ENCODE measurements around the gene SIGLECL1. TPM values are rescaled to one million over a fixed set of nuclear protein-coding genes. Genes with fewer than 3 reads are reported as not detected.

SIGLECL1 gene
- polyA plus RNA-seq, 1 donor from 2014 or later, result not detected

DNA sequence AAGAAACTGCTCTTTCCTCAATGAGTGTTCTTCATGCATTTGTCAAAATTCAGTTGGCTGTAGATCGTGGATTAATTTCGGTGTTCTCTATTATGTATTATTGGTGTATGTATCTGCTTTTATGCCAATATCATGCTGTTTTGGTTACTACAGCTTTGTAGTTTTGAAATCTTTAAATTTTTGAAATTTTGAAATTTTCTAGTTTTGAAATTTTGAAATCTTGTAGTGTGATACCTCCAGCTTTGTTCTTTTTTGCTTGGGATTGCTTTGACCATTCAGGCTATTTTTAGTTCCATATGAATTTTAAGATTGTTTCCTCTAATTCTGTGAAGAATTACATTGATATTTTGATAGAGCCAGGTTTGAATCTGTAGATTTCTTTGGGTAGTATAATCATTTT, 22.9 kb upstream of the SIGLECL1 start:
- Mint-ChIP-seq H3K4me1 (no peaks in the 10 kb centered on the region), H3K36me3 (no peaks in the 10 kb centered on the region), H3K27ac (no peak overlapping the region), H3K9me3 (peaks cover 0 to 4% (median 4%) of the 10 kb centered on the region in 3 donors), H3K27me3 (peaks cover 21% of the 10 kb centered on the region), H3K4me3 (no peak overlapping the region)

DNA sequence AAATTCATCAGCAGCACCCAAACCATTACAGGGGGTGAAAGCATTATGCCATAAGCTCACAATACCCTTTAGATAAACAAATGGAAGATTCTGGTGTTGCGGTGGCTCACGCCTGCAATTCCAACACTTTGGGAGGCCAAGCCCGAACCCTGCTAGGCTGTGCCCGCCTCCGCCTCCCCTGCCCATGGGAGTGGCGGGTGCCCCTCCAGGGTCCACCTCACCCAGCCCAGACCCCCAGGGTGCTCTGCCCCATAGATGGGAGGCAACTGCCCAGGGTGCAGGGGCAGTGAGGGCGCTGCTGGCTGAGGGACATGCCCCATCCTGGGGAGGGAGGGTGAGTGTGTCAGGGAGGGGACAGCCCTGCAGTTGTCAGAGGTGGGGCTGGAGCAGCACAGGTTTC, 10.0 kb upstream of the SIGLECL1 start:
- Mint-ChIP-seq H3K4me3 (no peak overlapping the region), H3K36me3 (peaks cover 3% of the 10 kb centered on the region), H3K4me1 (no peaks in the 10 kb centered on the region), H3K27me3 (peaks cover 11% of the 10 kb centered on the region), H3K27ac (no peak overlapping the region), H3K9me3 (peaks cover 0 to 2% (median 0%) of the 10 kb centered on the region in 3 donors)

DNA sequence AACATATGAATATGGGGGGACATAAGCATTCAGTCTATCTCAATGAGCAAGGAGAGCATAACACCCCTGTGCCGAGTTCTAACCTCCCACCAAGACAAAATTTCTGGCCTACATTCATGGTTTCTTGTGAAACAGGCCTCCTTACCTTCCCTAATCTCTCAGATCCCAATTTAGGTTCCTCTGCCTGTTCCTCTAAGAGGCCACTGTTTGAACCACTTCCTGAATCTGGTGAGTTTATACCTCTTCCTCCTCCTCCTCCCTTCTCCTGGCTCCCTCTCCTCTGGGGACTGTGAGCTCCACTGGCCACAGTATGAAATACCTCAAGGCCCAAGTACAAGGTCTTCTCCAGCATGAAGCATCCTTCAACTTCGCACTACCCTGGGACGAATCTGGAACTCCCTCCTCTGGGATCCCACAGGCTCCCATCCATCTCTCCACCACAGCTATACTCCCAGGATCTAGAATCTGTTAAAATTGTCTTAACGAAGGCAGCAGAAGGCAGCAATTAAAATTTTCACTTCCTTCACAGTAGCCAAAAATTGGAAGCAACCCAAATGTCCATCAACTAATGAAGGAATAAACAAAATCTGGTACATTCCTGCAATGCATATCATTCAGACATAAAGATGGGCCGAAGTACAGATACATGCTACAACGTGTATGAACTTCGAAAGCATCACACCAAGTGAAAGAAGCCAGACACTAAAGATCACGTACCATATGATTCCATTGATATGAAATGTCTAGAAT, 7.8 kb upstream of the SIGLECL1 start:
- H3K27me3 Mint-ChIP-seq, result peaks cover 16% of the 10 kb centered on the region
- no peak overlapping the region for H3K4me3 Mint-ChIP-seq
- H3K27ac Mint-ChIP-seq, result no peak overlapping the region
- peaks cover 5% of the 10 kb centered on the region for H3K36me3 Mint-ChIP-seq
- no peaks in the 10 kb centered on the region for H3K4me1 Mint-ChIP-seq
- peaks cover 0 to 3% (median 0%) of the 10 kb centered on the region in 3 donors for H3K9me3 Mint-ChIP-seq

DNA sequence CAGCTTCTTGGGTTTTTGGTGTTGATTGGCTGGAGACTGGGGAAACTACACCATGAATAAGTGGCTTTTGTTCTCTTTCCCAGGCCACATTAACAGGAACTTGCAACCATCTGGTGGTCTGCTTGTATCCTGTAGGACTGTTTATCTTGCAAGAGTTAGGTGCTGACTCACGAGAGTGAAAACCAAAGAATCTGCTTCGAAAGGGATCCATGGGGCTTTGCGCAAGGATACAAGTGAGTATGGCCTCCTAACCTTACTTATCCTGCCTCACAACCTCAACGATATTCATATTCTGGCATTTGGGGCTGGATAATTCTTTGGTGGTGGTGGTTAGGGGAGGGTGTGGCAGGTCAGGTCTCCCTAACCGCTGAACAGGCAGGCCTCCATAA, 4.7 kb upstream of the SIGLECL1 start:
- H3K9me3 Mint-ChIP-seq, result peaks cover 0 to 6% (median 1%) of the 10 kb centered on the region in 3 donors
- peaks cover 5% of the 10 kb centered on the region for H3K36me3 Mint-ChIP-seq
- no peak overlapping the region for H3K4me3 Mint-ChIP-seq
- no peaks in the 10 kb centered on the region for H3K4me1 Mint-ChIP-seq
- peaks cover 20% of the 10 kb centered on the region for H3K27me3 Mint-ChIP-seq
- no peak overlapping the region for H3K27ac Mint-ChIP-seq

DNA sequence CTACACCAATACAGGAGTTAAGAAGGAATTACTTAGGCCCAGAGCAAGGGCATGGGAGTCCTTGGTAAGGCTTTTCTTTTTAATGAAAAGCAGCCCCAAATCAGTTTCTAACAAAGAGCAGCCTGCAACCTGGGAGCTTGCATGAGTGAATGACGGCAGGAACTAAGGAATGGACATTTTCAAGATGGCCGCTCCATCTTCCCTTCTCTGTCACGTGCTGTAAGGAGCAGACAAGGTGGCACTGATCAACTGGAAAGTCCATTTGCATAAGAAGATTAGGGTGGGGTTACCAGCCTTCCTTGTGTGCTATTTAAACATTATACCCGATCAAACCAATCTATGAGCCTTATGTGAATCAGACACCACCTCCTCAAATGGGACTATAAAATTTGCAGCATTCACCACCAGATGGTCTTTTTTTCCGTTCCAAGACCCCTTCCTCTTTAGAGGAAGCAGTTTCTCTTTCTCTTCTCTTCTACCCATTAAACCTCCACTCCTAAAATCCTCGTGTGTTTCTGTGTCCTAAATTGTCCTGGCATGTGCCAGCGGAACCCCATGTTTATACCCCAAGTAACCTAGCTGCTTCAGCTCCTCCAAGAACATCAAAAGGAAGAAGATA, 2.8 kb upstream of the SIGLECL1 start:
- Mint-ChIP-seq H3K27ac (no peak overlapping the region), H3K4me3 (no peak overlapping the region), H3K27me3 (peaks cover 17% of the 10 kb centered on the region), H3K4me1 (no peaks in the 10 kb centered on the region), H3K36me3 (peaks cover 2% of the 10 kb centered on the region), H3K9me3 (peaks cover 0 to 4% (median 3%) of the 10 kb centered on the region in 3 donors)

DNA sequence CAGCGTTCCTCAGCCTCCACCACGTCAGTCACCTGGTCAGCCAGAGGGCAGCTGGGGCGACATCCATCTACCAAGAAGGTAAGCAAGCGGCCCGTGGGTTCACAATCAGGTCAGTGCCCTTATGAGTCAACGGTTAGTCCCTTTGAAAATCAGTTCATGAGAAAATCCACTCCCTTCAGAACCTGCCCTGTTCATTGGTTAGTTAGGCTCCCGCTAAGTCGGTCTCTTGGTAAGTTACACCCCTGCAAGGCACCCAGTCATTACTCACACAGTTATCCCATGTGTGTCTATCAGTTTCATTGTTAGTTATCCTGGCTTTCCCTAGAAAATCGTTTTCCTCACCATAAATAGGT, 564 bp downstream of the SIGLECL1 start:
- peaks cover 2% of the 10 kb centered on the region for H3K36me3 Mint-ChIP-seq

DNA sequence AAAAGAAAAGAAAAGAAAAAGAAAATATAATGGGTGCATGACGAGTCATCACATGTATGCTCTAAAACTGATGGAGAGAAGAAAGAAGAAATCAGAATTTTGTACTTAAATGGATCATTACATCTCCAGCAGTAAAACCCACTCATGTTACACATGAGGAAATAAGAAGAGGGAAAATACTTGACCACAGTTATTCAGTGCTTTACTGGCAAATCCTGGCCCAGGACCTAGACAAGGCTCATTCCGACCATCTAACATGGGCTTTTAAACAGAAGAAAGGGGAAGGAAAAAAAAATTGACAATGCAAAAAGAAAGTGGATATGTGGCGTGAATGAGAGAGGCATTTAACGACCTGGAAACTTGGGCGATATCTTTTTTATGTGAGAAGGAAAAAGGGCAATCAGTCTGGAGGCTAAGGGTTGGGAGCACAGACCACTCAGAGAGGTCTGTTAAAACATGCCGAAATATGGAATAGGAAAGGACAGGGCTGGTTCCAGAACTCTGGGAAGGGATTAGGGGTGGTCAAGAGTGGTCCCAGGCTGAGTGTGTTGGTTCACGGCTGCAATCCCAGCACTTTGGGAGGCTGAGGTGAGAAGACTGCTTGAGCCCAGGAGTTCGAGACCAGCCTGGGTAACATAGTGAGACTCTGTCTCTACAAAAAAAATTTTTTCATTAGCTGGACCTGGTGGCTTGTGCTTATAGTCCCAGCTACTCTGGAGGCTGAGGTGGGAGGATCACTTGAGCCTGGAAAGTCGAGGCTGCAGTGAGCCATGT, 1.6 kb downstream of the SIGLECL1 start:
- peaks cover under 1% of the 10 kb centered on the region for H3K36me3 Mint-ChIP-seq
- H3K4me3 Mint-ChIP-seq, result no peak overlapping the region
- H3K9me3 Mint-ChIP-seq, result peaks cover 0 to 4% (median 3%) of the 10 kb centered on the region in 3 donors
- no peak overlapping the region for H3K27ac Mint-ChIP-seq
- H3K27me3 Mint-ChIP-seq, result peaks cover 6% of the 10 kb centered on the region
- H3K4me1 Mint-ChIP-seq, result no peaks in the 10 kb centered on the region

More for the DNA sequence above, 564 bp downstream of the SIGLECL1 start:
- Mint-ChIP-seq H3K27ac (peak overlapping the region in 1 of 3 donors; percentile 20), H3K27me3 (peaks cover 11% of the 10 kb centered on the region), H3K9me3 (peaks cover 0 to 4% (median 3%) of the 10 kb centered on the region in 3 donors), H3K4me3 (no peak overlapping the region), H3K4me1 (no peaks in the 10 kb centered on the region)

DNA sequence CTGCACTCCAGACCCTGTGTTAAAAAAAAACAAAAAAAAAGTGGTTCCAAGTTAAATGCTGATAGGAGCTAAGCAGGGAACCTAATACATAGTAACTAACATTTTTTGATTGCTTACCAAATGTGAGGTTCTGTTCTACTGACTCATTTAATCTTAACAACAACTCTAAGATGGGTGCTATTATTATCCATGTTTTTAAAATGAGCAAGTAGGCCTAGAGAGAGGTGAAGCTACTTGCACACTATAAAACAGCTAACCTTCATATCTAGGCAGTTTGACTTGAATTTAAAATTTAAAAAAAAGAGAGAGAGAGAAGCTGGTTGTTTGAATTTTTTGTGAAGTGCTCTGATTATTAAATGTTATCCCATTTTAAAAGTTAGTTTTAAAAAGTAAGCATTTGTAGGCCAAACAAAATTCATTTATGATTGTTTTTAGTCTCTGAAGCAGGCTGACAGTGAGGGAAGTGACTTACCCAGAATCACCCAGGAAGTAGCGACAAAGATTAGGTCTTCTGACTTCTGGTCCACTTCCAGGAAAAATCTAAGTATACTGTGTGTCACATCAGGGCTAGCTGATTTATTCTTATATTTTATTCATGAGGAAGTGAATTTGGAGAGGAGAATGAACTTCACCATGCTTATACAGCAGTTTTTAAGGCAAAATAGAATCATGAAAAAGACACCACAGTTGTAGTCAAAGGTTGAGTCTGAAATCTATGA, 2.4 kb downstream of the SIGLECL1 start:
- Mint-ChIP-seq H3K4me3 (no peak overlapping the region), H3K36me3 (no peaks in the 10 kb centered on the region), H3K4me1 (peaks cover 0 to under 1% (median under 1%) of the 10 kb centered on the region in 3 donors), H3K27ac (no peak overlapping the region), H3K9me3 (peaks cover 0 to 3% (median 1%) of the 10 kb centered on the region in 3 donors), H3K27me3 (peaks cover 5% of the 10 kb centered on the region)

DNA sequence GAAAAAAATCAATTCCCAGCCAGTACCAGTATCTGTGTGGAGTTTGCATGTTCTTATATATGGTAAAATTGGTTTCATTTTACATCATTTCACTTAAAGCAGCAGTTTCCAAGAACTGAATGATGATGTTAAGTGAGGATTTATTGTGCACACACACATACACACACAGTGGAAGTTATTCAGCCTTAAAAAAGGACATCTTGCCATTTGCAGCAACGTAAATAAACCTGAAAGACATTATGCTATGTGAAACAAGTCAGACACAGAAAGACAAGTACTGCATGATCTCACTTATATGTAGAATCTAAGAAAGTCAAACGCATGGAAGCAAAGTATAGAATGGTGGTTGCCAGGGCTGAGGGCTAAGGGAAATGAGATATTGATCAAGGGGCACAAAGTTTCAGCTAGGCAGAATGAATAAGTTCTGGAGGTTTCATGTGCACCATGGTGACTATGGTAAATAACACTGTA, 5.3 kb downstream of the SIGLECL1 start:
- H3K4me3 Mint-ChIP-seq, result no peak overlapping the region
- no peaks in the 10 kb centered on the region for H3K36me3 Mint-ChIP-seq
- H3K27ac Mint-ChIP-seq, result no peak overlapping the region

DNA sequence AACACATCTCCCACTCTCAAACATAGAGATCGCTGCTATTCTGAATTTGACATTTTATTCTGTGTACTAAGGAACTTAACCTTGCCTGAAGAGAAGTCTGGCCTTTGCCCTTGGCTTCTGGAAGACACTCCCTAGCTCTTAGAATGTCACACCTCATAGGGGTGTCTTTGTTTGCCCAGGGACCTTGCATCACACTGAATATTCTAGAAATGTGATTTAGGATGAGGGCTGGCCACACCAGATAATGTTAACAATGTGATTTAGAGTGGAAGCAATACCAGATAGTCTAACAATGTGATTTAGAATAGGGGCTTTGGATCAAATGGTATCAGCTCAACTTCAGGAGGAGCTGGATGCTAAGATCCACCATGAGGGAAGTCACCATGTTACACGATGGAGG, 6.6 kb downstream of the SIGLECL1 start:
- H3K4me1 Mint-ChIP-seq, result peaks cover 0 to 4% (median 3%) of the 10 kb centered on the region in 3 donors
- no peaks in the 10 kb centered on the region for H3K9me3 Mint-ChIP-seq

More for the DNA sequence above, 5.3 kb downstream of the SIGLECL1 start:
- Mint-ChIP-seq H3K27me3 (peaks cover 4% of the 10 kb centered on the region), H3K9me3 (peaks cover 0 to 1% (median 0%) of the 10 kb centered on the region in 3 donors), H3K4me1 (peaks cover 0 to 4% (median 3%) of the 10 kb centered on the region in 3 donors)

DNA sequence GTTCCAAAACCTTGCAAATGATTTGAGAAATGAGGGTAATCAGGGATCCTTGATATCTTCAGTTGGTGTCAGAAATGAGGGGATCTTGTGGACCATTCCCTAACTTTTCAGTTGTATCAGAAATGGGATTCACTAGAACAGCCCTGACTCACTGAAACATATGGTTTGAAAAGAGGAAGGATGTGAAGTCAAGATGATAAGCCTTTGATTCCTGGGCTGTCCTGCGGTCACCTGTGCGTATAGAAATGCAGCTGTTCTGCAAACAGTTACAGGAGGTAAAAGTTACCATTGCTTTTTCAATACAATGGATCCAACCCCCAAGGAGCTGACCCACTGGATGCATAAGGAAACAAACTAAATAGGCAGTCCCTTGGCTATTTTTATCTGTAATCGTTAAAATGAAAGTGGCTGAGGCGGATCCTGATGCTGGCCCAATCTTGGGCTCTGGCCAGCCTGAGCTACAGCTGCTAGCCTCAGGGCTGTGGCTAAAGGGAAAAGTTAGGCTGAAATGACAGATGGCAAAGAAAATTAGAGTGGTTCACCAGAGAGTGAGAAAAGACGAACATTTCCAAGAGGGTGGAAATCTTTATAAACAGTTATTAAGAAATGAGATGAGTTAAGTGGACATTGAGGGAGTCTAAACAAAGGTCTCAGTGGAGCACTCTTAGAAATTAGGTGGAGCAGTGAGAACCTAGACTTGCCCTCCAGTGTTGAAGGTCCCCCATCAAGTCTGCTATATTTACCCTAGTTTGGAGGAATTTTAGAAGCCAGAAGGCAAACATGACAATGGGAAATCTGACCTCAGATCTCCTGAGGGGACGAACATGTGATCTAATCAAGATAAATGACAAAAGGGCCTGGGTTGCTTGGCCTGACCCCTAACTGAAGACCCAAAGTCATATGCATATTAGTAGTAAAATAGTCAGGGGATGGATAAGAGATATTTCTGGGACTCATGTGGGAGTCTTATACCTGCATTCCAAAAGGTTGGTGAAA, 7.6 kb downstream of the SIGLECL1 start:
- H3K4me3 Mint-ChIP-seq, result no peak overlapping the region
- no peaks in the 10 kb centered on the region for H3K9me3 Mint-ChIP-seq
- peaks cover 0 to 4% (median 3%) of the 10 kb centered on the region in 3 donors for H3K4me1 Mint-ChIP-seq
- no peaks in the 10 kb centered on the region for H3K36me3 Mint-ChIP-seq
- peaks cover 6% of the 10 kb centered on the region for H3K27me3 Mint-ChIP-seq
- no peak overlapping the region for H3K27ac Mint-ChIP-seq

More for the DNA sequence above, 6.6 kb downstream of the SIGLECL1 start:
- Mint-ChIP-seq H3K4me3 (no peak overlapping the region), H3K27ac (no peak overlapping the region), H3K27me3 (peaks cover 6% of the 10 kb centered on the region), H3K36me3 (no peaks in the 10 kb centered on the region)

DNA sequence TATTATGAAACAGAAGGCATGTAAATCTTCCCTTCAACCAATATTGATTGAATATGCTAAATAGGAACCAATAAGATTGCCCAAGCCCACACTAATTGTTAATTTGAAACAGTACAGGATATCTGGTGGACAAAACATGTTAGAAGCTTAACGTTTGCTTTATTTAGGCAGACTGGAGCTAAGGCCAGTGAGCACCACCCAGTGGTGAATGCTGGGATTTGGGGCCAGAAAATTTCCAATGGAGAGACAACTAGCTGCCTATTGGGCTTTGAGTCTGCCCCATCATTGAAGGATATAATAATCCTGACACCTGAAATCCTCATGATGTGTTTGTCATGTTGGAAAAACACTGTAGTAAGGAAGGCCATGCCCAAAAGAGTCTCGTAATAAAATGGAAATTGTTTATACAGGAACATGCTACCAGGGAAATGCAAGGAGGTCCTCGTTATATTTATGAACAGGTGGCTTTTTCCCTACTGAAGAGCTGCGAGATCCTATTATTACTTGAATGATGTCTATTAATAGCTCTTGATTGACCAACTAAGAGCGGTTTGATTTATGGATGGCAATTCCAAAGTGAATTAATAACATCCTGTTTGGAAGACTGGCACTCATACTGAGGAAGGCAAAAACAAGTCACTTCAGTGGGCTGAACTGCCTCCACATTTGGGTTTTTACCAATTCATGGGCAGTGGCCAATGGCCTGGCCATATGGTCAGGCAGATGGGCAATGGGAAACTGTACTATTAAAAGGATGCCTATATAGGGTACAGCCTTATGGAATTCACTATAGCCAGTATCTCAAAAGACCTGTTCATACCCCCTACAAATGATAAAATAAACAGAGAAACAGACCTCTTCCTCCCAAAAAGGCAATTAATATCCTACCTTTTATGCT, 8.7 kb downstream of the SIGLECL1 start:
- H3K27me3 Mint-ChIP-seq, result peaks cover 6% of the 10 kb centered on the region
- H3K27ac Mint-ChIP-seq, result no peak overlapping the region
- H3K9me3 Mint-ChIP-seq, result no peaks in the 10 kb centered on the region
- peak overlapping the region in 1 of 4 donors; percentile 63 for H3K4me3 Mint-ChIP-seq
- peaks cover 0 to 4% (median 3%) of the 10 kb centered on the region in 3 donors for H3K4me1 Mint-ChIP-seq
- H3K36me3 Mint-ChIP-seq, result no peaks in the 10 kb centered on the region

DNA sequence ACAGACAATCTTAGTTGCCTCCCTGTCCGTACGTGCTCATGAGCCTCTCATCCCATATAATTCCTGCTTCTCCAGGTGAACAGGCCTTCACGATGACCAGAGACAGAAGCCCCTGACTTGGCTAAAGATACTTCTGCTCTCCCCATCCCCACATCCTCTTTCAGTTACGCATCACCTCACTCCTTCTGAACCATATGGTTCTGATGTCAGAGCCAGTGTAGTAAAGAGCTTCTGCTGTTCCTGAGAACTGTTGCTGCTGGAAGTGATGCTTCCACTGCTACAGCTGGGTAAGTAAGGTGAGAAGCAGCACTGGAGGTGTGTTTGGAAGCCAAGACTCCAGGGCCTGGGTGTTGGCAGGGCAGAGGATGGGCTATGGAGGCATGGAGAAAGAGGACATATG, 12.9 kb downstream of the SIGLECL1 start:
- no peak overlapping the region for H3K27ac Mint-ChIP-seq
- H3K4me3 Mint-ChIP-seq, result no peak overlapping the region
- no peaks in the 10 kb centered on the region for H3K9me3 Mint-ChIP-seq
- H3K4me1 Mint-ChIP-seq, result no peaks in the 10 kb centered on the region
- no peaks in the 10 kb centered on the region for H3K36me3 Mint-ChIP-seq
- peaks cover 8% of the 10 kb centered on the region for H3K27me3 Mint-ChIP-seq

All from IgD-negative memory B cell (primary cell).